ENCODE data around the gene RFPL3.
"Not testable (repeated sequence)": the region's sequence is repeated elsewhere in the genome, so short reads cannot be mapped to it uniquely, and the experiment has no call there.

RFPL3 gene

DNA sequence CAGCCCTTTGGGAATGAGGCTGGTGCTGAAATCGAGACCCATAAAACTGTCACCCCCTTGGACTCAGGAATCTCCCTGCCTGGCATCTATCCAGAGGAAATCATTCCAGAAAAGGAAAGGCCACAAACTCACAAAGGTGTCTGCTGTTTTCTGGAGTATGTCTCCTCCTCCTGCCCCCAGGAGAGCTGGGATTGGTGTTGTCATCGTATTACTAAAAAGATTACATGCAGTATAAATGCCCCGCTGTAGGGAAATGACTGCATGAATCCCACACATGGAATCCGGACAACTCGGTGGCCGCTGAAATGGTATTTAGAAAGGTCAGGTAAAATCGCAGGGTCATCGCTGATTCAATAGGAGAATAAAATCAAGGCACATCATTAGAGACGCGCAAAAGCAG, 18.9 kb upstream of the RFPL3 start:
- no peak overlapping the region for H3K4me3 ChIP-seq (ENCODE audit: low read depth, low read length)
- H3K4me1 ChIP-seq (ENCODE audit: control insufficient read depth, insufficient read depth, low read length): peaks cover 12% of the 10 kb centered on the region
- no peaks in the 10 kb centered on the region; the same call in none of the 2 replicates for H3K27me3 ChIP-seq (ENCODE audit: control insufficient read depth, insufficient read depth, low read length)
- no peak overlapping the region for H3K9ac ChIP-seq (ENCODE audit: low read depth, low read length)
- no peak overlapping the region for H3K27ac ChIP-seq (ENCODE audit: low read depth, low read length)
- no peaks in the 10 kb centered on the region for H3K9me3 ChIP-seq (ENCODE audit: control insufficient read depth, insufficient read depth, low read length)
- no peaks in the 10 kb centered on the region for H3K36me3 ChIP-seq (ENCODE audit: control insufficient read depth, insufficient read depth, low read length)

DNA sequence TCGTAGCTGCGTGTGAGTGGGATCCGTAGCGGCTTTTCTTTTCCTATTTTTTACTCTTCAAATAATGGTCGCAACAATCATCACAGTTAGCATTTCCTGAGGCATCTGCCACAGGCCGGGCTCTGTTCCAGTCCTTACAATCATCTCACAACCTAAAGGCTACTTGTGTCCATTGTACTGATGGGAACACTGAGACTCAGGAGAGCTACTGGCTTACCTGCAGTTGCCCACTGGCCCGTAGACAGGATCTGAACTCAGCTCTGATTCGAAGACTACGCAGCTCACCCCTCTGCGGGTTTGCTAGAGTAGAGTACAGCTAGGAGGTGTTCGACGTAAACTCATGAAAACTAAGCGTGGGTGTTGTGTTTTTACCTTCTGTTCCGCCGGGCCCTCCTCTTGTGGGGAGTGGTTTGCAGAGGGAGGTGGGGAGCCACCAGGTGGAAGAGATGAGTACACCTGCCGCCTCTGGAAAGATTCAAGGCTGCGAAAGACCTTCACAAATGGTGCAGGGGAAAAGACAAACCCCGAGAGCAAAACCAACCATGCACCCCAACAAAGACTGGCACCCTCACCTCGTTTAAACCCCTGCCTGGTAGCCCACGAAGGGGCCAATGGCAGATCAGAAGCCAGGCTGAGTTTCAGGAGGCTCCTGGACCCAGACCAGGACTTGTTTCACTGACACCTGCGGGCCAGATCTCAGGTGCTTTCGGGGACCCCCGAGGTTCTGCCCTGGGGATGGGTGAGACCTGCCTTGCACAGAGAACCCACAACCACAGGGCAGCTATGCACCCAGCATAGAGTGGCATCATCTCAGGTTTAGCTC, 18.3 kb upstream of the RFPL3 start:
- Histone ChIP-seq H3K27me3 (ENCODE audit: control insufficient read depth, insufficient read depth, low read length) (no peaks in the 10 kb centered on the region; the same call in none of the 2 replicates), H3K9me3 (ENCODE audit: control insufficient read depth, insufficient read depth, low read length) (no peaks in the 10 kb centered on the region), H3K9ac (ENCODE audit: low read depth, low read length) (no peak overlapping the region), H3K4me1 (ENCODE audit: control insufficient read depth, insufficient read depth, low read length) (peaks cover 12% of the 10 kb centered on the region), H3K4me3 (ENCODE audit: low read depth, low read length) (no peak overlapping the region), H3K27ac (ENCODE audit: low read depth, low read length) (no peak overlapping the region), H3K36me3 (ENCODE audit: control insufficient read depth, insufficient read depth, low read length) (no peaks in the 10 kb centered on the region)

DNA sequence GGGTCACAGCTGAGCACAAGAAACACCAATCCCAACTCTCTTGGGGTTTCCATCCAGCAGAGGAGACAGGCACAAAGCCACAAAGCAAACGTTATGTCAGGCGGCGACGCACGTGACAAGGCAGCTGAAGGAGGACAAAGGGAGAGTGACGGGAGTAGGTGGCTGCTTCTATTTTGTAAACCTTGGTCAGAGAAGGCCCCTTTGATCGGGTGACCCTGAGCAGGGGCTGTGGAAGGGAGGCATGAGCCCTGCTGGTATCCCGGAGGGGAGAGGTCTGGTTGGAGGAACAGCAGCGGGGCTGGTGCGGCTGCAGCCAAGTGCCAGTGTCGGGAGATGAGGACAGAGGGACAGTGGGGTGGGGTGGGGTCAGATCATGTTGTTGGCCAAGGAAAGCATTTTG, 17.3 kb upstream of the RFPL3 start:
- H3K27ac ChIP-seq (ENCODE audit: low read depth, low read length): no peak overlapping the region
- no peaks in the 10 kb centered on the region; the same call in none of the 2 replicates for H3K27me3 ChIP-seq (ENCODE audit: control insufficient read depth, insufficient read depth, low read length)
- no peaks in the 10 kb centered on the region for H3K36me3 ChIP-seq (ENCODE audit: control insufficient read depth, insufficient read depth, low read length)

DNA sequence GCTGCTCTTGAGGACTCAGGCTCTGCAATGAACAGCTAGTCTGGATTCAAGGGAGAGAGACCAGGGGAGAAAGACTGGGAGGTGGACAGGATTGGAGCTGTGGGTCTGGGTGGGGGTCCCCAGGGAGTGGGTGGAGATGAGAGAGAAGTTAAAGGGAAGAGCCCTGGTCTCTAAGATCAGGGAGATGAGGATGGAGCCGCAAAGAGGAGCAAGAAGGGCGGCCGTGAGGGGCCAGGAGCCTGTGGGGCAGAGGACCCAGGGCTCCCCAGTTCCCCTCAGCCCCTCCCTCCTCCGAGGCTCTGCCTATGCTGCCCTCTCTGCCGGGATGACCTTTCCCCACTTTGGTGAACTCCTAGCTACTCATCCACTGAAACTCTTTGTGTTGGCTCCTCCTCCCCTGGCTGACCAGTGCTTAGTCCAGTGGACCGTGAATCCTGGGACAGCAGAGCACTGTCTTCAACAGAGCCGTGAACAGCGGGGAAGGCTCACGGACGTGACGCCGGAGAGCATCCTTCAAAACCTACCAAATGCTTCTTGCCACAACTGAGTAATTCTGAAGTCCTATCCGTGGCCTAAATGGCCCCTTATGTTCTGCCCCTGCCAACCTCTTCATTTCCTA, 16.4 kb upstream of the RFPL3 start:
- H3K27ac ChIP-seq (ENCODE audit: low read depth, low read length): no peak overlapping the region
- H3K36me3 ChIP-seq (ENCODE audit: control insufficient read depth, insufficient read depth, low read length): no peaks in the 10 kb centered on the region
- H3K9me3 ChIP-seq (ENCODE audit: control insufficient read depth, insufficient read depth, low read length): no peaks in the 10 kb centered on the region
- 0 out of 2 replicates have a peak, but pooled peaks cover 3% of the 10 kb centered on the region for H3K4me1 ChIP-seq (ENCODE audit: control insufficient read depth, insufficient read depth, low read length)
- no peak overlapping the region for H3K9ac ChIP-seq (ENCODE audit: low read depth, low read length)
- no peaks in the 10 kb centered on the region; the same call in none of the 2 replicates for H3K27me3 ChIP-seq (ENCODE audit: control insufficient read depth, insufficient read depth, low read length)
- H3K4me3 ChIP-seq (ENCODE audit: low read depth, low read length): no peak overlapping the region

More for the DNA sequence above, 17.3 kb upstream of the RFPL3 start:
- Histone ChIP-seq H3K4me3 (ENCODE audit: low read depth, low read length) (no peak overlapping the region), H3K4me1 (ENCODE audit: control insufficient read depth, insufficient read depth, low read length) (peaks cover 11% of the 10 kb centered on the region), H3K9ac (ENCODE audit: low read depth, low read length) (no peak overlapping the region), H3K9me3 (ENCODE audit: control insufficient read depth, insufficient read depth, low read length) (no peaks in the 10 kb centered on the region)

DNA sequence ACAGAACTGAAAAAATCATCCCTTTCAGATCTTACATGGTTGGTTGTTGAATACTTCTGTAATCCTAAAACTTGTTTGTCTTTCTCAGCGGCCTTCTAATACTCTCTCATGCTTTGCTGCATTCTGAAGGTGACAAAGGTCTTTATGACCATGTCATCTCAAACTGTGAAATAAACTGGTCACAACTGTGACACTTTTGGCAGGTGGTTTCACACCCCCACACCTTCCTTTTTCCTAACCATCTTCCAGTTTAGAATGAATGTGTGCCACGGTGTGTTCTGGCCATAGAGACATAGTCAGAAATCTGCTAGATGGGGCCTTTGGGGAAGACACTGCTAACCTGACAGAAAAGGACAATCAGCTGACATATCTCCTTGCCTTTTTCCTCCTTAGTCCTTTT, 14.7 kb upstream of the RFPL3 start:
- Histone ChIP-seq H3K9me3 (ENCODE audit: control insufficient read depth, insufficient read depth, low read length) (no peaks in the 10 kb centered on the region), H3K9ac (ENCODE audit: low read depth, low read length) (no peak overlapping the region), H3K27ac (ENCODE audit: low read depth, low read length) (no peak overlapping the region), H3K4me1 (ENCODE audit: control insufficient read depth, insufficient read depth, low read length) (no peaks in the 10 kb centered on the region), H3K27me3 (ENCODE audit: control insufficient read depth, insufficient read depth, low read length) (no peaks in the 10 kb centered on the region; the same call in none of the 2 replicates), H3K4me3 (ENCODE audit: low read depth, low read length) (no peak overlapping the region), H3K36me3 (ENCODE audit: control insufficient read depth, insufficient read depth, low read length) (no peaks in the 10 kb centered on the region)

DNA sequence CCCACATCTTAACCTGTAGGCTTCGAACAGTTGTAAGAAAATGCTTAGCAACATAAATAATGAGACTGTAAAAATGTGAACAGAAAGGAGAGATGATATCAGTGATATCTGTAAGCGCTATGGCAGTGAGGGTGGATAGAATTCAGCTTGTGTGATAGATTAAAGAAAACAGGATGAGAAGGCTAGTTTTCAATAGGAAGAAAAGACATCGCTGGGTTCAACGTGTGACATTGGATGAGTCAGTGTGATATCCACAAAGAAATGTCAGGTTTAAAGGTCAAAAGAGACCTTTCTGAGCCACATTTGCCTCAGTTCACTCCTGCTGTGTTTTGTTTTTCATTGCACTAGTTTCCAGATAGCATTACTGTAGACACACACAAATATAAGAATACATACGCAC, 13.7 kb upstream of the RFPL3 start:
- Histone ChIP-seq H3K36me3 (ENCODE audit: control insufficient read depth, insufficient read depth, low read length) (no peaks in the 10 kb centered on the region), H3K9me3 (ENCODE audit: control insufficient read depth, insufficient read depth, low read length) (no peaks in the 10 kb centered on the region), H3K4me1 (ENCODE audit: control insufficient read depth, insufficient read depth, low read length) (no peaks in the 10 kb centered on the region), H3K4me3 (ENCODE audit: low read depth, low read length) (no peak overlapping the region), H3K27me3 (ENCODE audit: control insufficient read depth, insufficient read depth, low read length) (no peaks in the 10 kb centered on the region; the same call in none of the 2 replicates), H3K27ac (ENCODE audit: low read depth, low read length) (no peak overlapping the region), H3K9ac (ENCODE audit: low read depth, low read length) (no peak overlapping the region)

DNA sequence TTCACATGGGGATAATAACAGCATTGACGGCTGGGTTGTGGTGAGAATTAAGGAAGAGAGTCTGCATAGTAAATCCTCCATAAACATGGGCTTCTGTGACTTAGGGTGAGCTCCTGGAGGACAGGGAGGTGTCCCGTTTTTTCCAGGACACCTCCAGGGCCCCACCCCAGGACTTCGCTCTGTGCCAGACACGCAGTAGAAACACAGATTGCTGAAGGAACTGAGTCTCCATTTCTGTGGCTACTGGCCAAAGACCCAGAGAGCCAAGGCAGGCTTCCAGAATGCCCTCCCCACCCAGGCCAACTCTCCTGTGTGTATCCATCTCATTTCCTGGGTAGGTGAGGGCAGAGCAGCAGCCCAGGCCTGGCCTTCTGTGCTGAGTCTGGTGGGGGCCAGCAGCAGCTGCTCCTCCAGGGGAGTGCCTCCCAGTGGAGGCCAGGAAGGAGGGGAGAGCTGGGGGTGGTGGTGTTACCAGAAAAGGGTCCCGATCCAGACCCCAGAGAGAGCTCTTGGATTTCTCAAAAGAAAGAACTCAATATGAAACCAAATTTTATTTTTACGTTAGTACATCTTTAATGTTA, 9.5 kb upstream of the RFPL3 start:
- H3K4me3 ChIP-seq (ENCODE audit: low read depth, low read length): no peak overlapping the region
- no peak overlapping the region for H3K9ac ChIP-seq (ENCODE audit: low read depth, low read length)
- no peaks in the 10 kb centered on the region for H3K36me3 ChIP-seq (ENCODE audit: control insufficient read depth, insufficient read depth, low read length)
- no peaks in the 10 kb centered on the region for H3K27me3 ChIP-seq (ENCODE audit: control insufficient read depth, insufficient read depth, low read length)
- H3K4me1 ChIP-seq (ENCODE audit: control insufficient read depth, insufficient read depth, low read length): no peaks in the 10 kb centered on the region
- H3K27ac ChIP-seq (ENCODE audit: low read depth, low read length): no peak overlapping the region
- no peaks in the 10 kb centered on the region for H3K9me3 ChIP-seq (ENCODE audit: control insufficient read depth, insufficient read depth, low read length)

DNA sequence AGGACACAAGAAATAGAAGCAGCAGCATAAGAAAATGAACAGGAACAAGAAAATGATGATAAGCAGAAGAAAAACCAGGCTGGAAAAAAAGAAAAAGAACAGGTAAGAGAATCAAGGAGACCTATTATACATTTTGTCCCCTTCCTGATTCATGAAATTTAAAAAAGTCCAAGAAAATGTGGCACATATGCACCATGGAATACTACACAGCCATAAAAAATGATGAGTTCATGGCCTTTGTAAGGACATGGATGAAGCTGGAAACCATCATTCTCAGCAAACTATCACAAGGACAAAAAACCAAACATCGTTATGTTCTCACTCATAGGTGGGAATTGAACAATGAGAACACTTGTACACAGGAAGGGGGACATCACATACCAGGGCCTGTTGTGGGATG, 5.8 kb upstream of the RFPL3 start:
- H3K9me3 ChIP-seq (ENCODE audit: control insufficient read depth, insufficient read depth, low read length); H3K36me3 ChIP-seq (ENCODE audit: control insufficient read depth, insufficient read depth, low read length); H3K27me3 ChIP-seq (ENCODE audit: control insufficient read depth, insufficient read depth, low read length); H3K27ac ChIP-seq (ENCODE audit: low read depth, low read length); H3K4me1 ChIP-seq (ENCODE audit: control insufficient read depth, insufficient read depth, low read length); H3K9ac ChIP-seq (ENCODE audit: low read depth, low read length); H3K4me3 ChIP-seq (ENCODE audit: low read depth, low read length): not testable (repeated sequence)

DNA sequence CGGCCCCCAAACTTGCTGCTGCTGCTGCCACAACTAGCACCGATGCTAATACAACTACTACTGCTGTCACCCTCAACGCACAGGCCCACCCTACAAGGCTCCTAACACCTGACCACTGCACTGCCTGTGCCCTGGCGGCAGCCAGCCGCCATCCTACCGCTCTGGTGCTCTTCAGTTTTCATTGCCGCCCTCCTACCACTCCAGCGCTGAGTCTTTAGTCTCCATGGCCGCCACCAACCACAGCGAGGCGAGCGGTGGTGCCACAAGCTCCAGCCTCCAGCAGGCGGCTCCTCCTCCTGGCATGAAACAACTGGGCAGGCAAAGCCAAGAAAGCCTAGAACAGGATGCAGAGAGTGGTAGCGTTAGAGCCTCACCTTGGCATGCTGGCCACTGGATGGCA, 5.0 kb upstream of the RFPL3 start:
- Histone ChIP-seq H3K4me3 (ENCODE audit: low read depth, low read length) (no peak overlapping the region), H3K4me1 (ENCODE audit: control insufficient read depth, insufficient read depth, low read length) (no peaks in the 10 kb centered on the region), H3K9me3 (ENCODE audit: control insufficient read depth, insufficient read depth, low read length) (no peaks in the 10 kb centered on the region), H3K36me3 (ENCODE audit: control insufficient read depth, insufficient read depth, low read length) (no peaks in the 10 kb centered on the region), H3K9ac (ENCODE audit: low read depth, low read length) (no peak overlapping the region), H3K27ac (ENCODE audit: low read depth, low read length) (no peak overlapping the region), H3K27me3 (ENCODE audit: control insufficient read depth, insufficient read depth, low read length) (no peaks in the 10 kb centered on the region)

DNA sequence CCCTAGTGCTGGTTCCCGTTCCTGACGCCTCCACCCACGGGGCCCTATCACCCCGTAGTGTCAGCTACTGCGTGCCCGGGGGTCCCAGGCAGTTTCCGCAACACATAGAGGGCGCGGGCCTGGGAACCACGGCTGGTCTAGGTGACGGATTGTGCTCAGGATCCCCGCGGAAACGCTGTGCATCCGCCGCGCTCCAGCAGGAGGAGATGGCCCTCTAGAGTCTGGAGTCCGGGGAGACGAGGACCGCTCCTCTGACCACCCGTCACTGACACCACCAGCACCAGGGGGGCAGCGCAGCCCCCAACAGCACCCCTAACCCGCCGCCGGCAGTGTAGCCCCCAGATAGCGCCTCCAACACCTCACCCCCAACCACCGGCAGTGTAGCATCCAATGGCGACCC, 4.4 kb upstream of the RFPL3 start:
- Histone ChIP-seq H3K4me3 (ENCODE audit: low read depth, low read length) (no peak overlapping the region), H3K36me3 (ENCODE audit: control insufficient read depth, insufficient read depth, low read length) (no peaks in the 10 kb centered on the region), H3K9ac (ENCODE audit: low read depth, low read length) (no peak overlapping the region), H3K27me3 (ENCODE audit: control insufficient read depth, insufficient read depth, low read length) (no peaks in the 10 kb centered on the region), H3K9me3 (ENCODE audit: control insufficient read depth, insufficient read depth, low read length) (no peaks in the 10 kb centered on the region), H3K4me1 (ENCODE audit: control insufficient read depth, insufficient read depth, low read length) (no peaks in the 10 kb centered on the region), H3K27ac (ENCODE audit: low read depth, low read length) (no peak overlapping the region)

DNA sequence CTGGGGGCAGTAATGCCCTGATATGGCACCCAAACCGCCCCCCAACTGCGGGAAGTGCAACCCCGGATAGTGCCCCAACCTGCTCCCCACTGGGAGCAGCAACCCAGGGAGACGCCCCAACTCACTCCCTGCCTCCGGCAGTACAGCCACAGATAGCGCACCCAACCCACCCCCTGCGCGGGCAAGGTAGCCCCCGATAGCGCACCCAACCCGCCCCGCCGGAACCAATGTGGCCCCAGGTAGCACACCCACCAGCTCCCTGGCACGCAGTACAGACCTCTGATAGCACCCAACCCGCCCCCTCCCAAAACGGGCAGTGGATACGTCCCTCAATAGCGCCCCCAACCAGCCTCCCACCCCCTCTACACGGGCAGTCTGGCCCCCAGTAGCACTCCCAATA, 3.8 kb upstream of the RFPL3 start:
- Histone ChIP-seq H3K9ac (ENCODE audit: low read depth, low read length) (no peak overlapping the region), H3K4me1 (ENCODE audit: control insufficient read depth, insufficient read depth, low read length) (no peaks in the 10 kb centered on the region), H3K36me3 (ENCODE audit: control insufficient read depth, insufficient read depth, low read length) (no peaks in the 10 kb centered on the region), H3K4me3 (ENCODE audit: low read depth, low read length) (no peak overlapping the region), H3K27me3 (ENCODE audit: control insufficient read depth, insufficient read depth, low read length) (no peaks in the 10 kb centered on the region), H3K9me3 (ENCODE audit: control insufficient read depth, insufficient read depth, low read length) (no peaks in the 10 kb centered on the region), H3K27ac (ENCODE audit: low read depth, low read length) (no peak overlapping the region)

Measured in HUES48 (cell line).